Cardiac fibroblast (primary cell): ENCODE measurements around the gene NEURL3.

ENCODE experiments used
- DNase-seq, 2 donors: peaks; one replicate each; pipeline versions ENCODE4 v3.0.0 to v3.0.0-alpha.2; 2010; ENCODE audit warnings: low read depth in 2 of 2
- H3K4me3 ChIP-seq, 2 donors: replicated peaks in 1 of 2; 1 replicate in 1 of 2; 2 replicates in 1 of 2; pipeline ENCODE4 v1.5.1; 2011; ENCODE audit warnings: low read depth in 2 of 2, low read length in 2 of 2, mild to moderate bottlenecking in 2 of 2, moderate library complexity in 1 of 2
- CTCF ChIP-seq: IDR thresholded peaks from one replicate; pipeline ENCODE4 v1.5.1; 2011; ENCODE audit warnings: low read depth, mild to moderate bottlenecking, low read length, inconsistent platforms

NEURL3 gene

GRCh38 chr2:96550787-96551604, 45.8 kb upstream of the NEURL3 start:
- TF ChIP-seq CTCF = no peak
- no peak for DNase-seq
- H3K4me3 ChIP-seq = no peak overlapping the region

- TF ChIP-seq CTCF = no peak
- no peak for DNase-seq
- no peak overlapping the region for H3K4me3 ChIP-seq
Measured at GRCh38 chr2:96549967-96550786, 45.0 kb upstream of the NEURL3 start.

GRCh38 chr2:96549466-96549785, 44.3 kb upstream of the NEURL3 start:
- no peak for TF ChIP-seq CTCF
- H3K4me3 ChIP-seq = no peak overlapping the region
- no peak for DNase-seq

GRCh38 chr2:96548558-96549465, 43.7 kb upstream of the NEURL3 start:
- no peak for TF ChIP-seq CTCF
- no peak overlapping the region for H3K4me3 ChIP-seq
- DNase-seq = no peak

- DNase-seq = no peak
- no peak for TF ChIP-seq CTCF
- H3K4me3 ChIP-seq = no peak overlapping the region
Measured at GRCh38 chr2:96547731-96548171, 42.6 kb upstream of the NEURL3 start.

- H3K4me3 ChIP-seq = no peak overlapping the region
- no peak for DNase-seq
- no peak for TF ChIP-seq CTCF
Measured at GRCh38 chr2:96547203-96547641, 42.1 kb upstream of the NEURL3 start.
